ENCODE data around the gene ACAA2.

- TF ChIP-seq, protein P1, sequence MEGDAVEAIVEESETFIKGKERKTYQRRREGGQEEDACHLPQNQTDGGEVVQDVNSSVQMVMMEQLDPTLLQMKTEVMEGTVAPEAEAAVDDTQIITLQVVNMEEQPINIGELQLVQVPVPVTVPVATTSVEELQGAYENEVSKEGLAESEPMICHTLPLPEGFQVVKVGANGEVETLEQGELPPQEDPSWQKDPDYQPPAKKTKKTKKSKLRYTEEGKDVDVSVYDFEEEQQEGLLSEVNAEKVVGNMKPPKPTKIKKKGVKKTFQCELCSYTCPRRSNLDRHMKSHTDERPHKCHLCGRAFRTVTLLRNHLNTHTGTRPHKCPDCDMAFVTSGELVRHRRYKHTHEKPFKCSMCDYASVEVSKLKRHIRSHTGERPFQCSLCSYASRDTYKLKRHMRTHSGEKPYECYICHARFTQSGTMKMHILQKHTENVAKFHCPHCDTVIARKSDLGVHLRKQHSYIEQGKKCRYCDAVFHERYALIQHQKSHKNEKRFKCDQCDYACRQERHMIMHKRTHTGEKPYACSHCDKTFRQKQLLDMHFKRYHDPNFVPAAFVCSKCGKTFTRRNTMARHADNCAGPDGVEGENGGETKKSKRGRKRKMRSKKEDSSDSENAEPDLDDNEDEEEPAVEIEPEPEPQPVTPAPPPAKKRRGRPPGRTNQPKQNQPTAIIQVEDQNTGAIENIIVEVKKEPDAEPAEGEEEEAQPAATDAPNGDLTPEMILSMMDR (conservative IDR thresholded peaks at IDR 0.05) = no peak
- TF ChIP-seq EZH2 (IDR thresholded peaks at IDR 0.05; ENCODE audit: low read depth) = no peak
Measured at GRCh38 chr18:49854681-49855080, 41.3 kb upstream of the ACAA2 start.

Data from PC-9 (cell line).